Parathyroid adenoma (tissue), 2 donors: ENCODE measurements around the gene HIPK1.
A peak's percentile ranks its signal among the peaks of the same experiment; 100 is the strongest.
"Not testable (repeated sequence)": the region's sequence is repeated elsewhere in the genome, so short reads cannot be mapped to it uniquely, and the experiment has no call there.

Experiments used
- H2AFZ ChIP-seq: fragments of 300-600 bp; sonication (generic); one replicate; pipeline ENCODE4 v1.7.0; 2017; ENCODE audit warnings: antibody characterized with exemption, mild to moderate bottlenecking
- H3K27ac ChIP-seq: fragments of 300-600 bp; sonication (generic); one replicate; pipeline ENCODE4 v1.7.0; 2017
- H3K27me3 ChIP-seq: fragments of 300-600 bp; sonication (generic); one replicate; pipeline ENCODE4 v1.7.0; 2017; ENCODE audit warnings: low read length; ENCODE audit not compliant: control insufficient read depth, insufficient read depth
- H3K36me3 ChIP-seq: fragments of 300-600 bp; sonication (generic); one replicate; pipeline ENCODE4 v1.7.0; 2017; ENCODE audit warnings: low read length; ENCODE audit not compliant: control insufficient read depth, insufficient read depth
- H3K4me1 ChIP-seq: fragments of 300-600 bp; sonication (generic); one replicate; pipeline ENCODE4 v1.7.0; 2017; ENCODE audit warnings: control low read depth
- H3K4me2 ChIP-seq: fragments of 300-600 bp; sonication (generic); one replicate; pipeline ENCODE4 v1.7.0; 2017; ENCODE audit warnings: low read length
- H3K4me3 ChIP-seq: fragments of 300-600 bp; sonication (generic); one replicate; pipeline ENCODE4 v1.7.0; 2017; ENCODE audit warnings: low read depth, low read length
- H3K79me2 ChIP-seq: fragments of 300-600 bp; sonication (generic); one replicate; pipeline ENCODE4 v1.7.0; 2017; ENCODE audit warnings: control low read depth
- H3K9ac ChIP-seq: fragments of 300-600 bp; sonication (generic); one replicate; pipeline ENCODE4 v1.7.0; 2017; ENCODE audit warnings: mild to moderate bottlenecking
- H3K9me3 ChIP-seq: fragments of 300-600 bp; sonication (generic); one replicate; pipeline ENCODE4 v1.7.0; 2017; ENCODE audit warnings: low read length; ENCODE audit not compliant: control insufficient read depth
- CTCF ChIP-seq: fragments of 300-600 bp; sonication (generic); IDR thresholded peaks from one replicate; pipeline ENCODE4 v1.7.0; 2017; ENCODE audit warnings: antibody characterized with exemption, mild to moderate bottlenecking
- donor health status: primary hyperparathyroidism.

Gene HIPK1

DNA sequence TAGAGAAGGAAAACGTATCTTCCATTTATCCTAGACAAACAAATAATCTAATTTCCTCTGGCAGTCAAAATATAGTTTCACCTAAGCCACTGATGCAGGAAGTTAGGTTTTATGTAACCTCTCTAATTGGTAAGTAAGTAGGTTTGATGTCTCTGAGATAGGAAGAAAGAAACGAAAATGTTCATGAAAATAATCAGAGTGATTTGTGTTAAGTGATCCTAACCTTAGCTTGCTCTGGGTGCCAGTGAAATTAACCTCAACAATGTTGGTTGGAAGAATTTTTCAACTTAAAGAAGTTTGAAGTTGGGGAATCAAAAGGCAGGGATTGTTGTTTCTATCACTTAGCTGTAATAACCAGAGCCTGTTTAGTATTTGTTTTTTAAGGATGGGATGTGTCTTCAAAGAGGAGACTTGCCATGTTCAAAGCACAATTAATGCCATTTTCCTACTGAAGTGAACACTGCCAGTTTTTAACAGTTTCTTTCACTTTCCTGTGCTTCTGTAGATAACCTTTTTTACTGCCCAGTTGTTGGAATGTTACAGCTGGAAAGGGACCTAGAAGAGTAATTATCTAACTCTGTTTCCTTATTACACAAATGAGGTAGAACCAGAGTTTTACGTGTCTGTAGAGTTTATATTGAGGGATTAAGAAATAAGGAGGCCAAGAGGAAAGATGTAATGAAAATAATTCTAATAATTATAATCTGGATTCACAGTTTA is 18.4 kb downstream of the HIPK1 start:
- no peak for TF ChIP-seq CTCF
- Histone ChIP-seq H3K36me3 (no peaks in the 10 kb centered on the region), H2AFZ (no peak overlapping the region), H3K79me2 (peaks cover 10% of the 10 kb centered on the region), H3K4me1 (no peaks in the 10 kb centered on the region), H3K9ac (no peak overlapping the region), H3K4me3 (no peak overlapping the region), H3K9me3 (no peaks in the 10 kb centered on the region), H3K27me3 (no peaks in the 10 kb centered on the region), H3K27ac (peak overlapping the region; percentile 22), H3K4me2 (peak overlapping the region; percentile 2)

DNA sequence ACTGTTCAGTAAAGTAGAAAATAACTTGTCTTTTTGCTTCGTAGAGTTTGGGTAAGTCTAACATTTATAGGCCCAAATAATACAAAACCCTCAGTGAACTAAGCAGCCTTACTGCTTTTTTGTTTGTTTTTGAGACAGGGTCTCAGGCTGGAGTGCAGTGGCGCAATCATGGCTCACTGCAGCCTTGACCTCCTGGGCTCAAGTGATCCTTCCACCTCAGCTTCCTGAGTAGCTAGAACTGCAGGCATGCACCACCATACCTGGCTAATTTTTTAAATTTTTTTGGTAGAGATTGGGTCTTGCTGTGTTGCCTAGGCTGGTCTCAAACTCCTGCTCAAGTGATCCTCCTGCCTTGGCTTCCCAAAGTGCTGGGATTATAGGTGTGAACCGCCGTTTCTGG is 19.0 kb downstream of the HIPK1 start:
- H2AFZ ChIP-seq, H3K9ac ChIP-seq, H3K79me2 ChIP-seq, H3K4me3 ChIP-seq, H3K9me3 ChIP-seq, H3K4me1 ChIP-seq, H3K27ac ChIP-seq, H3K36me3 ChIP-seq, H3K4me2 ChIP-seq, H3K27me3 ChIP-seq: not testable (repeated sequence)

- Histone ChIP-seq H3K27ac (no peak overlapping the region), H3K4me3 (no peak overlapping the region), H3K9ac (no peak overlapping the region), H3K4me2 (no peak overlapping the region), H3K79me2 (peaks cover 10% of the 10 kb centered on the region), H2AFZ (no peak overlapping the region), H3K36me3 (no peaks in the 10 kb centered on the region), H3K9me3 (no peaks in the 10 kb centered on the region), H3K4me1 (no peaks in the 10 kb centered on the region), H3K27me3 (no peaks in the 10 kb centered on the region)
- TF ChIP-seq CTCF, result no peak
These were observed 19.9 kb downstream of the HIPK1 start for GRCh38 chr1:113949007-113949406.

- Histone ChIP-seq H3K4me1 (no peaks in the 10 kb centered on the region), H3K4me2 (no peak overlapping the region), H3K27me3 (no peaks in the 10 kb centered on the region), H3K36me3 (no peaks in the 10 kb centered on the region), H3K9ac (no peak overlapping the region), H3K4me3 (no peak overlapping the region), H2AFZ (no peak overlapping the region), H3K27ac (no peak overlapping the region), H3K9me3 (no peaks in the 10 kb centered on the region), H3K79me2 (peaks cover 8% of the 10 kb centered on the region)
- TF ChIP-seq CTCF, result no peak
These were observed 21.8 kb downstream of the HIPK1 start for GRCh38 chr1:113950908-113951307.

DNA sequence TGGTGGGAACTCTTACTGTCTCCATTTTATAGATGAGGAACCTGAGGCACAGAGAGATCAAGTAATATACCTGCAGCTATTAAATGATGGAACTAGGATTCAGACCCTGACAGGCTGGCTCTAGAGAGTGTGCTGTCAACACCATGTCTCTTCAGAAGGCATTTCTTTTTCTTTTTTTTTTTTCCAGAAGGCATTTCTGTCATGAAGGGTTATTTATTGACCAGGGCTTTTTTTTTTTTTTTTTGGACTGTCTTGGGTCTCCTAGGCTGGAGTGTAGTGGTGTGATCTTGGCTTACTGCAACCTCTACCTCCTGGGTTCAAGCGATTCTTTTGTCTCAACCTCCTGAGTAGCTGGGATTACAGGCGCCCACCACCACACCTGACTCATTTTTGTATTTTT is 22.6 kb downstream of the HIPK1 start:
- no peak overlapping the region for H3K4me2 ChIP-seq
- H3K4me3 ChIP-seq, result no peak overlapping the region
- H3K27ac ChIP-seq, result no peak overlapping the region
- H3K4me1 ChIP-seq, result no peaks in the 10 kb centered on the region
- no peaks in the 10 kb centered on the region for H3K27me3 ChIP-seq
- TF ChIP-seq CTCF, result no peak
- H3K9me3 ChIP-seq, result no peaks in the 10 kb centered on the region
- H2AFZ ChIP-seq, result no peak overlapping the region
- H3K9ac ChIP-seq, result no peak overlapping the region
- peaks cover 5% of the 10 kb centered on the region for H3K79me2 ChIP-seq
- no peaks in the 10 kb centered on the region for H3K36me3 ChIP-seq
